A549 treated with GW870086 at 1 μM for 4 hours (cell line): ENCODE data around the gene ERC2. TPM values are rescaled to one million over a fixed set of nuclear protein-coding genes. Genes with fewer than 3 reads are reported as not detected.

Experiments used
- total RNA-seq: library from RNA; stranded (reverse); fragments of 200-300 nt; extraction: Qiagen RNA extraction; gene quantifications from 5 replicates; pipeline ENCODE4 v1.2.3, GENCODE V29; 2022; ENCODE audit warnings: low read depth

ERC2 gene
- total RNA-seq = not detected in 5 replicates

GRCh38 chr3:56468184-56469106 lies at the start of gene ERC2:
TSS of gene ERC2 (minus strand) at chr3:56468467.

GRCh38 chr3:55486857-55487380 lies 981.3 kb downstream of the ERC2 start, which contains the start of gene WNT5A:
TSS of gene WNT5A (minus strand) at chr3:55487306. CDS start at chr3:55486985, 321 bp downstream.

Other genes with a start within 250 kb of the ERC2 start
- 3.7 to 6.4 TPM (median 5.7 TPM) in 5 replicates for gene CCDC66, start 88.7 kb upstream of the ERC2 start, total RNA-seq
- gene TASOR, start 214.8 kb upstream of the ERC2 start, total RNA-seq = 15.0 to 21.4 TPM (median 20.7 TPM) in 5 replicates